WTC11 (cell line): ENCODE results near the gene CPNE9.

Experiments
- ATF2 ChIP-seq: sonication (generic); formaldehyde crosslinking; IDR thresholded peaks from 2 replicates; pipeline ENCODE4 v1.8.1; 2022; ENCODE audit warnings: low read depth, missing genetic modification reagents, borderline replicate concordance
- ATF3 ChIP-seq: sonication (generic); formaldehyde crosslinking; conservative IDR thresholded peaks from 2 replicates; pipeline ENCODE4 v1.8.1; 2022; ENCODE audit warnings: mild to moderate bottlenecking, missing genetic modification reagents
- CTCF ChIP-seq: fragments of 200-600 bp; IDR thresholded peaks from 2 replicates; pipeline ENCODE4 v1.8.0; 2022; ENCODE audit warnings: antibody characterized with exemption
- E2F4 ChIP-seq: sonication (generic); formaldehyde crosslinking; IDR thresholded peaks from 2 replicates; pipeline ENCODE4 v1.8.1; 2022; ENCODE audit warnings: low read depth, mild to moderate bottlenecking, moderate library complexity, missing genetic modification reagents, borderline replicate concordance
- ESRRA ChIP-seq: sonication (generic); formaldehyde crosslinking; IDR thresholded peaks from 2 replicates; pipeline ENCODE4 v1.8.1; 2022; ENCODE audit warnings: mild to moderate bottlenecking, missing genetic modification reagents, borderline replicate concordance
- MAX ChIP-seq: sonication (generic); formaldehyde crosslinking; IDR thresholded peaks from 2 replicates; pipeline ENCODE4 v1.8.0; 2022; ENCODE audit warnings: mild to moderate bottlenecking, missing genetic modification reagents
- NR1H2 ChIP-seq: sonication (generic); formaldehyde crosslinking; IDR thresholded peaks from 2 replicates; pipeline ENCODE4 v1.9.0; 2021; ENCODE audit warnings: mild to moderate bottlenecking, moderate library complexity, missing genetic modification reagents
- SOX15 ChIP-seq: fragments of 250-450 bp; sonication (Bioruptor Pico); IDR thresholded peaks from 2 replicates; pipeline ENCODE4 v1.9.0; 2021; ENCODE audit warnings: mild to moderate bottlenecking
- TP53 ChIP-seq: sonication (generic); formaldehyde crosslinking; IDR thresholded peaks from 2 replicates; pipeline ENCODE4 v1.8.1; 2023; ENCODE audit warnings: mild to moderate bottlenecking, missing genetic modification reagents
- ZNF232 ChIP-seq: sonication (generic); formaldehyde crosslinking; IDR thresholded peaks from 2 replicates; pipeline ENCODE4 v1.8.0; 2022; ENCODE audit warnings: mild to moderate bottlenecking, missing genetic modification reagents

GRCh38 chr3:9659849-9660248, 43.8 kb upstream of the CPNE9 start:
- TF ChIP-seq ESRRA (CRISPR knock-in tag) = no peak
- TF ChIP-seq CTCF = no peak
- TF ChIP-seq NR1H2 = no peak
- TF ChIP-seq TP53 (CRISPR knock-in tag) = no peak
- no peak for TF ChIP-seq ATF3 (CRISPR knock-in tag)
- no peak for TF ChIP-seq ATF2
- no peak for TF ChIP-seq E2F4 (CRISPR knock-in tag)
- no peak for TF ChIP-seq ZNF232 (CRISPR knock-in tag)
- no peak for TF ChIP-seq SOX15 (CRISPR knock-in tag)
- no peak for TF ChIP-seq MAX (CRISPR knock-in tag)
